GM18868 (cell line): Measurements from ENCODE around the gene NUDT4.
"Not testable (repeated sequence)": the region's sequence is repeated elsewhere in the genome, so short reads cannot be mapped to it uniquely, and the experiment has no call there.

Source experiments
- ATAC-seq: cut with Tn5 transposase; IDR thresholded peaks from one replicate; pipeline ENCODE4 v1.9.1; 2021; ENCODE audit warnings: mild to moderate bottlenecking, moderate library complexity; ENCODE audit not compliant: unreplicated experiment

NUDT4 gene

GRCh38 chr12:93366422-93366821, 11.3 kb upstream of the NUDT4 start:
- ATAC-seq, result no peak

GRCh38 chr12:93368766-93369165, 9.0 kb upstream of the NUDT4 start:
- ATAC-seq, result no peak

- no peak for ATAC-seq
Observed at GRCh38 chr12:93369505-93369904, 8.2 kb upstream of the NUDT4 start.

GRCh38 chr12:93370947-93371346, 6.8 kb upstream of the NUDT4 start:
- ATAC-seq, result no peak

- ATAC-seq, result no peak
Observed at GRCh38 chr12:93373961-93374656, 3.6 kb upstream of the NUDT4 start.

- ATAC-seq, result no peak
Observed at GRCh38 chr12:93375906-93376305, 1.8 kb upstream of the NUDT4 start.

GRCh38 chr12:93376436-93377251, 1.1 kb upstream of the NUDT4 start:
- no peak for ATAC-seq

GRCh38 chr12:93378196-93378997, 672 bp downstream of the NUDT4 start:
- ATAC-seq, result peak; percentile 28

- no peak for ATAC-seq
Observed at GRCh38 chr12:93378998-93379325, 1.2 kb downstream of the NUDT4 start.

- no peak for ATAC-seq
Observed at GRCh38 chr12:93379326-93379980, 1.7 kb downstream of the NUDT4 start.

GRCh38 chr12:93379981-93380361, 2.2 kb downstream of the NUDT4 start:
- ATAC-seq, result no peak

- no peak for ATAC-seq
Observed at GRCh38 chr12:93380480-93381121, 2.9 kb downstream of the NUDT4 start.

GRCh38 chr12:93381161-93381975, 3.6 kb downstream of the NUDT4 start:
- no peak for ATAC-seq

GRCh38 chr12:93381976-93382437, 4.3 kb downstream of the NUDT4 start:
- not testable (repeated sequence) for ATAC-seq

GRCh38 chr12:93387780-93388179, 10.1 kb downstream of the NUDT4 start:
- ATAC-seq, result peak; percentile 46

GRCh38 chr12:93390031-93390430, 12.3 kb downstream of the NUDT4 start:
- ATAC-seq, result no peak

- peak; percentile 50 for ATAC-seq
Observed at GRCh38 chr12:93390549-93391297, 13.0 kb downstream of the NUDT4 start.

- ATAC-seq, result no peak
Observed at GRCh38 chr12:93393425-93393824, 15.7 kb downstream of the NUDT4 start.

- no peak for ATAC-seq
Observed at GRCh38 chr12:93397412-93397811, 19.7 kb downstream of the NUDT4 start.
